ENCODE measurements around the gene FBN1. TPM values are rescaled to one million over a fixed set of nuclear protein-coding genes. Genes with fewer than 3 reads are reported as not detected.

The FBN1 gene
- total RNA-seq, 1 experiment from 2014 or later: 6.7 TPM

DNA sequence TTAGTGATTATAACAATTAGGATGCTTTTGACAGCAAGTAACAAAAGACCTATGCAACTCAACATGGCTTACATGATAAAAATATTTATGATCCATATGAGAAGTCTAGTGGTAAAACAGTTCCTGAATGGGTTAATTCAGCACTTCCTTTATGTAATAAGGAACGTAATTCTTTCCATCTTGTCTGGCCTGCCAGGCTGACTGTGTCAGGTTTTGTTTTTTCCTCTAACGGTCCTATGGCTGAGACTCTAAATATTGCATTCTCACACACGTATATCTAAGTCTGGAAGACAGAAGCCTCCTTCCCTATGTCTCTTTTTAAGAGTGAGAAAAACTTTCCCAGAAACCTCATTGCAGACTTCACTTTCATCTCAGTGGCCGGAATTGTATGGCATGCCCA is 263.6 kb downstream of the FBN1 start:
- Histone ChIP-seq H3K36me3 (ENCODE audit: low read depth, low read length) (no peaks in the 10 kb centered on the region), H3K27ac (ENCODE audit: low read length) (no peak overlapping the region), H2AFZ (ENCODE audit: low read length) (no peak overlapping the region), H3K9me3 (ENCODE audit: low read length) (no peaks in the 10 kb centered on the region), H4K20me1 (ENCODE audit: low read length) (no peaks in the 10 kb centered on the region), H3K4me1 (ENCODE audit: insufficient read depth, low read length) (no peaks in the 10 kb centered on the region), H3K9ac (ENCODE audit: low read length) (no peak overlapping the region), H3K9me2 (replicated peaks; ENCODE audit: low read length) (no peaks in the 10 kb centered on the region), H3K79me2 (ENCODE audit: low read length) (no peaks in the 10 kb centered on the region), H3K4me2 (ENCODE audit: low read length) (no peak overlapping the region), H3K4me3 (ENCODE audit: low read length) (no peak overlapping the region), H3F3A (ENCODE audit: low read length, unreplicated experiment) (no peaks in the 10 kb centered on the region), H3K27me3 (ENCODE audit: low read length) (no peaks in the 10 kb centered on the region)
- intact Hi-C loops (cut with micrococcal nuclease): no loop called here
- TF ChIP-seq EZH2phosphoT487 (IDR thresholded peaks at IDR 0.05; ENCODE audit: borderline replicate concordance, low read length) (no peak), EZH2 (IDR thresholded peaks at IDR 0.05; ENCODE audit: low read length, unreplicated experiment) (no peak)
- TF ChIP-seq, protein P1, sequence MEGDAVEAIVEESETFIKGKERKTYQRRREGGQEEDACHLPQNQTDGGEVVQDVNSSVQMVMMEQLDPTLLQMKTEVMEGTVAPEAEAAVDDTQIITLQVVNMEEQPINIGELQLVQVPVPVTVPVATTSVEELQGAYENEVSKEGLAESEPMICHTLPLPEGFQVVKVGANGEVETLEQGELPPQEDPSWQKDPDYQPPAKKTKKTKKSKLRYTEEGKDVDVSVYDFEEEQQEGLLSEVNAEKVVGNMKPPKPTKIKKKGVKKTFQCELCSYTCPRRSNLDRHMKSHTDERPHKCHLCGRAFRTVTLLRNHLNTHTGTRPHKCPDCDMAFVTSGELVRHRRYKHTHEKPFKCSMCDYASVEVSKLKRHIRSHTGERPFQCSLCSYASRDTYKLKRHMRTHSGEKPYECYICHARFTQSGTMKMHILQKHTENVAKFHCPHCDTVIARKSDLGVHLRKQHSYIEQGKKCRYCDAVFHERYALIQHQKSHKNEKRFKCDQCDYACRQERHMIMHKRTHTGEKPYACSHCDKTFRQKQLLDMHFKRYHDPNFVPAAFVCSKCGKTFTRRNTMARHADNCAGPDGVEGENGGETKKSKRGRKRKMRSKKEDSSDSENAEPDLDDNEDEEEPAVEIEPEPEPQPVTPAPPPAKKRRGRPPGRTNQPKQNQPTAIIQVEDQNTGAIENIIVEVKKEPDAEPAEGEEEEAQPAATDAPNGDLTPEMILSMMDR (conservative IDR thresholded peaks at IDR 0.05; ENCODE audit: low read depth, low read length): no peak
- ChIA-PET CTCF (no interaction called here), POLR2A (ENCODE audit: unreplicated experiment) (no interaction called here)
- ATAC-seq: no peak
- no TSS peak for BruUV-seq (replicated peaks)
- DNase-seq: no peak

DNA sequence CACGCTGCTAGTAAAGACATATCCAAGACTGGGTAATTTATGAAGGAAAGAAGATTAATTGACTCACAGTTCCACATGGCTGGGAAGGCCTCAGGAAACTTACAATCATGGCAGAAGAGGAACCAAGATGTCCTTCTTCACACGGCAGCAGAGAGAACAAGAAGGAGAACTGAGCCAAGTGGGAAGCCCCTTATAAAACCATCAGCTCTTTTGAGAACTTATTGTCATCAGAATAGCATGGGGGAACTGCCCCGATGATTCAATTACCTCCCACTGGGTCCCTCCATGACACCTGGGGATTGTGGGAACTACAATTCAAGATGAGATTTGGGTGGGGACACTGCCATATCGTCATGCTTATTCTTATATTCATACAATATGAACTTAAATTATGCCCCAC is 265.3 kb downstream of the FBN1 start:
- ATAC-seq (no peak), DNase-seq (no peak)
- ChIA-PET POLR2A (ENCODE audit: unreplicated experiment) (no interaction called here), CTCF (no interaction called here)
- TF ChIP-seq, protein P1 (conservative IDR thresholded peaks at IDR 0.05; ENCODE audit: low read depth, low read length): no peak
- TF ChIP-seq EZH2phosphoT487 (IDR thresholded peaks at IDR 0.05; ENCODE audit: borderline replicate concordance, low read length) (no peak), EZH2 (IDR thresholded peaks at IDR 0.05; ENCODE audit: low read length, unreplicated experiment) (no peak)
- Histone ChIP-seq H3K9me2 (replicated peaks; ENCODE audit: low read length) (no peaks in the 10 kb centered on the region), H3F3A (ENCODE audit: low read length, unreplicated experiment) (no peaks in the 10 kb centered on the region), H3K4me3 (ENCODE audit: low read length) (no peak overlapping the region), H3K4me2 (ENCODE audit: low read length) (no peak overlapping the region), H3K79me2 (ENCODE audit: low read length) (no peaks in the 10 kb centered on the region), H3K36me3 (ENCODE audit: low read depth, low read length) (no peaks in the 10 kb centered on the region), H3K9ac (ENCODE audit: low read length) (no peak overlapping the region), H3K27ac (ENCODE audit: low read length) (no peak overlapping the region), H3K27me3 (ENCODE audit: low read length) (no peaks in the 10 kb centered on the region), H4K20me1 (ENCODE audit: low read length) (no peaks in the 10 kb centered on the region), H2AFZ (ENCODE audit: low read length) (no peak overlapping the region), H3K9me3 (ENCODE audit: low read length) (no peaks in the 10 kb centered on the region), H3K4me1 (ENCODE audit: insufficient read depth, low read length) (no peaks in the 10 kb centered on the region)
- intact Hi-C loops (cut with micrococcal nuclease): no loop called here
- BruUV-seq (replicated peaks): no TSS peak

DNA sequence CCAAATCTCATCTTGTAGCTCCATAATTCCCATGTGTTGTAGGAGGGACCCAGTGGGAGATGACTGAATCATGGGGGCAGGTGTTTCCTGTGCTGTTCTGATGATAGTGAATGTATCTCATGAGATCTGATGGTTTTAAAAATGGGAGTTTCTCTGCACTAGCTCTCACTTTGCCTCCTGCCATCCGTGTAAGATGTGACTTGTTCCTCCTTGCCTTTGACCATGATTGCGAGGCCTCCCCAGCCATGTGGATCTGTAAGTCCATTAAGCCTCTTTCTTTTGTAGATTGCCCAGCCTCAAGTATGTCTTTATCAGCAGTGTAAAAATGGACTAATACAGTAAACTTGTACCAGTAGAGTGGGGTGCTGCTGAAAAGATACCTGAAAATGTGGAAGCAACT is 269.7 kb downstream of the FBN1 start:
- DNase-seq (no peak), ATAC-seq (no peak)
- Histone ChIP-seq H3K79me2 (ENCODE audit: low read length) (no peaks in the 10 kb centered on the region), H3K9me3 (ENCODE audit: low read length) (no peaks in the 10 kb centered on the region), H3K27ac (ENCODE audit: low read length) (no peak overlapping the region), H3K4me2 (ENCODE audit: low read length) (no peak overlapping the region), H3K27me3 (ENCODE audit: low read length) (no peaks in the 10 kb centered on the region), H3F3A (ENCODE audit: low read length, unreplicated experiment) (no peaks in the 10 kb centered on the region), H3K36me3 (ENCODE audit: low read depth, low read length) (no peaks in the 10 kb centered on the region), H3K9ac (ENCODE audit: low read length) (no peak overlapping the region), H2AFZ (ENCODE audit: low read length) (no peak overlapping the region), H3K4me3 (ENCODE audit: low read length) (no peak overlapping the region), H3K4me1 (ENCODE audit: insufficient read depth, low read length) (peaks cover 11% of the 10 kb centered on the region), H3K9me2 (replicated peaks; ENCODE audit: low read length) (no peaks in the 10 kb centered on the region), H4K20me1 (ENCODE audit: low read length) (no peaks in the 10 kb centered on the region)
- intact Hi-C loops (cut with micrococcal nuclease): no loop called here
- CTCF ChIA-PET: no interaction called here
- no TSS peak for BruUV-seq (replicated peaks)
- TF ChIP-seq EZH2phosphoT487 (IDR thresholded peaks at IDR 0.05; ENCODE audit: borderline replicate concordance, low read length): no peak
- TF ChIP-seq, protein P1 (conservative IDR thresholded peaks at IDR 0.05; ENCODE audit: low read depth, low read length): no peak
- no peak for TF ChIP-seq EZH2 (IDR thresholded peaks at IDR 0.05; ENCODE audit: low read length, unreplicated experiment)
- POLR2A ChIA-PET (ENCODE audit: unreplicated experiment): no interaction called here
